Measurements from ENCODE around the gene IFI16.
A peak's percentile ranks its signal among the peaks of the same experiment; 100 is the strongest.
"Not testable (repeated sequence)": the region's sequence is repeated elsewhere in the genome, so short reads cannot be mapped to it uniquely, and the experiment has no call there.

Gene IFI16

DNA sequence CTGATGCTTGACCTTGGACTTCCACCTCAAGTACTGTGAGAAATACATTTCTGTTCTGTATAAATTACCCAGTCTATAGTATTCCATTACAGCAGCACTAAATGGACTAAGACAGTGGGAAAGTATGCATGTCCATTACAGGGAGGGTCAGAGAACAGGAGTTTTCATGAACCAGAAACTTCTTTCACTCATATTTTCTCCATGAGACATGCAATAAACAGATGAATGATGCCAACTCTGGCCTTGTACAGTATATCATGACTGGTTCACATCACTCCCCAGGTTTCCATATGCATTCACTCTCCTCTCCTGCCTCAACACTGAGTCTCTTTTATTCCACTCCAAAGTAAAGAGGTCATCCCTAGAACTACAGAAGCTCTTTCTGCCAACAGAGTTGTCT, 4.5 kb upstream of the IFI16 start:
- no peak overlapping the region for H3K4me3 ChIP-seq (ENCODE audit: low read depth, low read length)
- CTCF ChIA-PET = no interaction called here
- no peaks in the 10 kb centered on the region for H3K9me3 ChIP-seq (ENCODE audit: control insufficient read depth, insufficient read depth, low read depth, low read length)

DNA sequence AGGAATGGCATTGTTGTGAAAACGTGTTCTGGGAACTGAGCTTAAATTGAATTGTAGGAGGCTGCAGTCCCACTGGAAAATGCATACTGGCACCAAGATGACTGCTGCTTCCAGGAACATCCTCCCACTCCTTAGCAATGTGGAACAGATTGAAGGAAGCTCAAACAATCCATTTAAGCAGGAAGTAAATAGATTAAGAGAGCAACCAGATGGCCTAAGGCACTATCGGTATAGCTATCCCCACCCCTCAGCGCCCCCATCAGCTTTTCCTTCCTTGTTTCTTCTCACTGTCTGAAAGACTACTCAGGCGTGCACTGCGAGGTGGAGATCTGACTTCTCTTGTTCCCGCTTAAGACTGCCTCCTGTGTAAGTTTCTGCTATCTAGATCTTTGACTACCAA, 4.0 kb upstream of the IFI16 start:
- 0 out of 2 replicates have a peak, but pooled peaks have one; percentile 41 for TF ChIP-seq TRIM28 (IDR thresholded peaks at IDR 0.05; ENCODE audit: borderline replicate concordance, low read length)
- no peak for TF ChIP-seq ZNF544 (tag by site-specific recombination; IDR thresholded peaks at IDR 0.05)
- Histone ChIP-seq H3K4me3 (ENCODE audit: low read depth, low read length) (no peak overlapping the region), H3K4me1 (ENCODE audit: control insufficient read depth, insufficient read depth, low read length) (peaks cover 11% of the 10 kb centered on the region), H3K9me3 (ENCODE audit: control insufficient read depth, insufficient read depth, low read depth, low read length) (no peaks in the 10 kb centered on the region), H3K27ac (ENCODE audit: extremely low read depth, low read depth, low read length) (peak overlapping the region; percentile 92), H3K36me3 (ENCODE audit: control insufficient read depth in 2 of 2, insufficient read depth in 1 of 2, low read length in 2 of 2) (no peaks in the 10 kb centered on the region)
- ChIA-PET POLR2A (no interaction called here), CTCF (no interaction called here)

More for the DNA sequence above, 4.5 kb upstream of the IFI16 start:
- H3K27ac ChIP-seq (ENCODE audit: extremely low read depth, low read depth, low read length) = peak overlapping the region; percentile 92
- no peaks in the 10 kb centered on the region for H3K36me3 ChIP-seq (ENCODE audit: control insufficient read depth in 2 of 2, insufficient read depth in 1 of 2, low read length in 2 of 2)
- peaks cover 15% of the 10 kb centered on the region for H3K4me1 ChIP-seq (ENCODE audit: control insufficient read depth, insufficient read depth, low read length)
- POLR2A ChIA-PET = no interaction called here
- no peak for TF ChIP-seq ZNF404 (tag by site-specific recombination; IDR thresholded peaks at IDR 0.05)
- TF ChIP-seq SP2 (tag by site-specific recombination; IDR thresholded peaks at IDR 0.05) = no peak
- TF ChIP-seq, protein P1, sequence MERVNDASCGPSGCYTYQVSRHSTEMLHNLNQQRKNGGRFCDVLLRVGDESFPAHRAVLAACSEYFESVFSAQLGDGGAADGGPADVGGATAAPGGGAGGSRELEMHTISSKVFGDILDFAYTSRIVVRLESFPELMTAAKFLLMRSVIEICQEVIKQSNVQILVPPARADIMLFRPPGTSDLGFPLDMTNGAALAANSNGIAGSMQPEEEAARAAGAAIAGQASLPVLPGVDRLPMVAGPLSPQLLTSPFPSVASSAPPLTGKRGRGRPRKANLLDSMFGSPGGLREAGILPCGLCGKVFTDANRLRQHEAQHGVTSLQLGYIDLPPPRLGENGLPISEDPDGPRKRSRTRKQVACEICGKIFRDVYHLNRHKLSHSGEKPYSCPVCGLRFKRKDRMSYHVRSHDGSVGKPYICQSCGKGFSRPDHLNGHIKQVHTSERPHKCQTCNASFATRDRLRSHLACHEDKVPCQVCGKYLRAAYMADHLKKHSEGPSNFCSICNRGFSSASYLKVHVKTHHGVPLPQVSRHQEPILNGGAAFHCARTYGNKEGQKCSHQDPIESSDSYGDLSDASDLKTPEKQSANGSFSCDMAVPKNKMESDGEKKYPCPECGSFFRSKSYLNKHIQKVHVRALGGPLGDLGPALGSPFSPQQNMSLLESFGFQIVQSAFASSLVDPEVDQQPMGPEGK (tag by site-specific recombination; IDR thresholded peaks at IDR 0.05) = no peak
- TF ChIP-seq, protein P2, sequence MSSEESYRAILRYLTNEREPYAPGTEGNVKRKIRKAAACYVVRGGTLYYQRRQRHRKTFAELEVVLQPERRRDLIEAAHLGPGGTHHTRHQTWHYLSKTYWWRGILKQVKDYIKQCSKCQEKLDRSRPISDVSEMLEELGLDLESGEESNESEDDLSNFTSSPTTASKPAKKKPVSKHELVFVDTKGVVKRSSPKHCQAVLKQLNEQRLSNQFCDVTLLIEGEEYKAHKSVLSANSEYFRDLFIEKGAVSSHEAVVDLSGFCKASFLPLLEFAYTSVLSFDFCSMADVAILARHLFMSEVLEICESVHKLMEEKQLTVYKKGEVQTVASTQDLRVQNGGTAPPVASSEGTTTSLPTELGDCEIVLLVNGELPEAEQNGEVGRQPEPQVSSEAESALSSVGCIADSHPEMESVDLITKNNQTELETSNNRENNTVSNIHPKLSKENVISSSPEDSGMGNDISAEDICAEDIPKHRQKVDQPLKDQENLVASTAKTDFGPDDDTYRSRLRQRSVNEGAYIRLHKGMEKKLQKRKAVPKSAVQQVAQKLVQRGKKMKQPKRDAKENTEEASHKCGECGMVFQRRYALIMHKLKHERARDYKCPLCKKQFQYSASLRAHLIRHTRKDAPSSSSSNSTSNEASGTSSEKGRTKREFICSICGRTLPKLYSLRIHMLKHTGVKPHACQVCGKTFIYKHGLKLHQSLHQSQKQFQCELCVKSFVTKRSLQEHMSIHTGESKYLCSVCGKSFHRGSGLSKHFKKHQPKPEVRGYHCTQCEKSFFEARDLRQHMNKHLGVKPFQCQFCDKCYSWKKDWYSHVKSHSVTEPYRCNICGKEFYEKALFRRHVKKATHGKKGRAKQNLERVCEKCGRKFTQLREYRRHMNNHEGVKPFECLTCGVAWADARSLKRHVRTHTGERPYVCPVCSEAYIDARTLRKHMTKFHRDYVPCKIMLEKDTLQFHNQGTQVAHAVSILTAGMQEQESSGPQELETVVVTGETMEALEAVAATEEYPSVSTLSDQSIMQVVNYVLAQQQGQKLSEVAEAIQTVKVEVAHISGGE (tag by site-specific recombination; conservative IDR thresholded peaks at IDR 0.05; ENCODE audit: low read depth) = no peak
- TF ChIP-seq ZNF140 (tag by site-specific recombination; IDR thresholded peaks at IDR 0.05) = no peak
- TF ChIP-seq ZNF571 (tag by site-specific recombination; IDR thresholded peaks at IDR 0.05) = no peak
- no peak for TF ChIP-seq ZNF629 (tag by site-specific recombination; IDR thresholded peaks at IDR 0.05)

DNA sequence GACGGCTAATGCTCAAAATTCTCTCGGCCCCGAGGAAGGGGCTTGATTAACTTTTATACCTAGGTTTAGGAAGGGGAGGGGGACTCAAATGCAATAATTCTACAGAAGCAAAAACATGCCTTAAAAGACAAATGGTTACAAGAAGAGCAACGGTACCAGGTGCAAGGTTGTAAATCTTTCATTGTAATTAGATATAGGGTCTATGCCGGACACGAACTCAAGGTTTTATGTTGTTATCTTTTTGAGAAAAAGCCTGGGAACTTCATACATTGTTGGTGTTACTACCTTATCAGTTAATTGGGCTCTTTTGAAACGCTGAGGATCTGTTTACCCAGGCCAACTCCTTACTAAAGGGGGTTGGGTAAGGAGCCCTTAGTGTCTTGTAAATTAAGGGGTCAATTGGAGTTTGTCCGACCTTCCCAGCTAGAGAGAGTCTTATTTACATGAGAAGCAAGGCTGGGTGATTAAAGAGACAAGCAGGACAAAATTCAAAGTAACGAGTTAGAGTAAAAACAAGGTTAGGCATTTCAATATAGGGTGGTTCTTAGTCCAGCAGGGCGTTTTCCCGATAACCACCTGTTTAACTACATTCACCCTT, 3.4 kb upstream of the IFI16 start:
- H3K9me3 ChIP-seq (ENCODE audit: control insufficient read depth, insufficient read depth, low read depth, low read length); POLR2A ChIA-PET; CTCF ChIA-PET; H3K4me3 ChIP-seq (ENCODE audit: low read depth, low read length); H3K36me3 ChIP-seq (ENCODE audit: control insufficient read depth in 2 of 2, insufficient read depth in 1 of 2, low read length in 2 of 2); H3K4me1 ChIP-seq (ENCODE audit: control insufficient read depth, insufficient read depth, low read length): not testable (repeated sequence)
- peak overlapping the region; percentile 92 for H3K27ac ChIP-seq (ENCODE audit: extremely low read depth, low read depth, low read length)
- TF ChIP-seq TCF7L2 (IDR thresholded peaks at IDR 0.05; ENCODE audit: borderline replicate concordance, low read depth, low read length) (peak; percentile 95), TRIM28 (IDR thresholded peaks at IDR 0.05; ENCODE audit: borderline replicate concordance, low read length) (0 out of 2 replicates have a peak, but pooled peaks have one; percentile 64)

DNA sequence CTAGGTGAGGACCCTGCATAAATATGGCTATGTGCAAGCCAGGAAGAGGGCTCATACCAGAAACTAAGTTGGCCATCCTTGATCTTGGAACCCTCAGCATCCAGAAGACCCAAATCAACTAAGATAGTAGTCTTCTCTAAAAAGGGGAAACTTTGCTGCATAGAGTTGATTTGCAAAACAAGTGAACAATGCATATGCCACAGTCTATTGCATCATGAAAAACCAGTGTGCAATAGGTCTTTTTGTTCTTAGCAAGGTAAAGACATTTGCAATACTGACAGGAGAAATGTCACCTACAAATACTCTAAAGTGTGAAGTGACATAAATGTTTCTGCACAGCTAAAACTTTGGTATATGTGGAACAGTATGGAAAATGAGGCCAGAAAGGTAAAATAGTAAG, 2.0 kb upstream of the IFI16 start:
- CTCF ChIA-PET = interaction anchor here (0.8 kb wide), 1 partner anchor 9 kb away, joined by 5 read pairs; no protein-coding TSS in a partner anchor
- H3K4me1 ChIP-seq (ENCODE audit: control insufficient read depth, insufficient read depth, low read length) = peaks cover 9% of the 10 kb centered on the region
- H3K36me3 ChIP-seq (ENCODE audit: control insufficient read depth in 2 of 2, insufficient read depth in 1 of 2, low read length in 2 of 2) = no peaks in the 10 kb centered on the region
- no peak overlapping the region for H3K4me3 ChIP-seq (ENCODE audit: low read depth, low read length)
- no peaks in the 10 kb centered on the region for H3K9me3 ChIP-seq (ENCODE audit: control insufficient read depth, insufficient read depth, low read depth, low read length)
- POLR2A ChIA-PET = no interaction called here
- H3K27ac ChIP-seq (ENCODE audit: extremely low read depth, low read depth, low read length) = no peak overlapping the region
- TF ChIP-seq HOXA7 (CRISPR knock-in tag; IDR thresholded peaks at IDR 0.05; ENCODE audit: borderline replicate concordance) (no peak), OSR2 (tag by site-specific recombination; IDR thresholded peaks at IDR 0.05) (no peak), ZNF133 (tag by site-specific recombination; IDR thresholded peaks at IDR 0.05) (no peak), ZBTB8A (tag by site-specific recombination; IDR thresholded peaks at IDR 0.05) (no peak), ZNF211 (tag by site-specific recombination; IDR thresholded peaks at IDR 0.05; ENCODE audit: low read depth) (no peak), ZNF248 (tag by site-specific recombination; IDR thresholded peaks at IDR 0.05) (no peak), ZNF555 (tag by site-specific recombination; conservative IDR thresholded peaks at IDR 0.05) (no peak), ZNF670 (tag by site-specific recombination; IDR thresholded peaks at IDR 0.05; ENCODE audit: low read depth) (no peak), ZNF776 (tag by site-specific recombination; IDR thresholded peaks at IDR 0.05; ENCODE audit: borderline replicate concordance) (no peak)
- TF ChIP-seq, protein P3, sequence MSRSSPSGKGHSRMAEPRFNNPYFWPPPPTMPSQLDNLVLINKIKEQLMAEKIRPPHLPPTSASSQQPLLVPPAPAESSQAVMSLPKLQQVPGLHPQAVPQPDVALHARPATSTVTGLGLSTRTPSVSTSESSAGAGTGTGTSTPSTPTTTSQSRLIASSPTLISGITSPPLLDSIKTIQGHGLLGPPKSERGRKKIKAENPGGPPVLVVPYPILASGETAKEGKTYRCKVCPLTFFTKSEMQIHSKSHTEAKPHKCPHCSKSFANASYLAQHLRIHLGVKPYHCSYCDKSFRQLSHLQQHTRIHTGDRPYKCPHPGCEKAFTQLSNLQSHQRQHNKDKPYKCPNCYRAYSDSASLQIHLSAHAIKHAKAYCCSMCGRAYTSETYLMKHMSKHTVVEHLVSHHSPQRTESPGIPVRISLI (tag by site-specific recombination; IDR thresholded peaks at IDR 0.05) = no peak
- TF ChIP-seq, protein P4, sequence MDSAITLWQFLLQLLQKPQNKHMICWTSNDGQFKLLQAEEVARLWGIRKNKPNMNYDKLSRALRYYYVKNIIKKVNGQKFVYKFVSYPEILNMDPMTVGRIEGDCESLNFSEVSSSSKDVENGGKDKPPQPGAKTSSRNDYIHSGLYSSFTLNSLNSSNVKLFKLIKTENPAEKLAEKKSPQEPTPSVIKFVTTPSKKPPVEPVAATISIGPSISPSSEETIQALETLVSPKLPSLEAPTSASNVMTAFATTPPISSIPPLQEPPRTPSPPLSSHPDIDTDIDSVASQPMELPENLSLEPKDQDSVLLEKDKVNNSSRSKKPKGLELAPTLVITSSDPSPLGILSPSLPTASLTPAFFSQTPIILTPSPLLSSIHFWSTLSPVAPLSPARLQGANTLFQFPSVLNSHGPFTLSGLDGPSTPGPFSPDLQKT (IDR thresholded peaks at IDR 0.05; ENCODE audit: borderline replicate concordance, low read depth, low read length) = no peak

Data from HEK293 (cell line).